Measurements from ENCODE around the gene SLX4IP.

GRCh38 chr20:10646886-10647420, 211.8 kb downstream of the SLX4IP start:
- TF ChIP-seq CTCF (IDR thresholded peaks at IDR 0.05), result no peak
- TF ChIP-seq POLR2A (IDR thresholded peaks at IDR 0.05), result no peak
- no peak for TF ChIP-seq EP300 (IDR thresholded peaks at IDR 0.05)

All from gastroesophageal sphincter (tissue), 3 donors.